GM19468 (cell line): Measurements from ENCODE around the gene PPP2R3B.
A peak's percentile ranks its signal among the peaks of the same experiment; 100 is the strongest.
"Not testable (repeated sequence)": the region's sequence is repeated elsewhere in the genome, so short reads cannot be mapped to it uniquely, and the experiment has no call there.

Experiments used
- ATAC-seq: cut with Tn5 transposase; IDR thresholded peaks from one replicate; pipeline ENCODE4 v1.9.1; 2021; ENCODE audit warnings: mild to moderate bottlenecking, moderate library complexity, moderate number of reproducible peaks; ENCODE audit not compliant: unreplicated experiment; ENCODE audit errors: extremely low read depth

The PPP2R3B gene

DNA sequence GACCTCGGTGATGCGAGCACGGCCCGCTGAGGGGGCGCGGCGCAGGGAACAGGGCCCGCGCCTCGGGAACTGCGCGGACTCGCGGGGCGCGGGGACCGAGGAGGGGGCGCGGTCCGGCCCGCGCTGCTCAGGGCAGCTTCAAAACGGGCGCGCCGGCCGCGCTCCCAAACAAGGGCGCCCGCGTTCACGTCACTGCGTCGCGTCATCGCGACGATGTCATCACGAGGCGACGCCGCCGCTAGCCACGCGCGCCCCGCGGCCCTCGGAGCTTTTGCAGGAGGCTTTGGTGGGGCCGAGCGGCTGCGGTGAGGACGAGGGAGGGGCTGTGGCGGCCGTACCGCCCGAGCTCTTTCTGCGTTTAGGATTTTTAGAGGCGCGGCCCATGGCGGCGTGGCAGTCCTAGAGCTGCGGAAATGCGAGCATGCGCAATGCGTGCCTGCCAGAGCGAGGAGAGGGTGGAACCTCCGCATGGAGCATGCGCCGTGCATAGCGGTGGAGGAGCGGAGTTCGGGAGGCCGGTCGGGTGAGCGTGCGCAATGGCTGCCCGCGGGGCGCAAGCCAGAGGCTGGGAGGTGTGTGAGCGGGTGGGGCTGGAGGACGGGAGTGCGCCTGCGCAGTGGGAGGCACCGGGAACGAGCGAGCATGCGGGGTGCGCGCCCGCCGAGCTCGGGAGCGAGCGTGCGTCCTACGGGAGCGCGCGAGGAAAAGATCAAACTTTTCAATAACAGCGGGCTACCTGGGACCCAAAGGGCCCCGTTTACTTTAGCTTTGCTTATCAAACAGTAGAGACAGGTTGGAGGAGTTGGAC lies at the start of gene PPP2R3B:
Gene PPP2R3B (minus strand): TSS at position 140 of the 808 bp plus-strand sequence. CDS start 216 bp downstream, outside the sequence.
- peak; percentile 95 for ATAC-seq

GRCh38 chrX:435536-436122 lies 48.9 kb upstream of the PPP2R3B start:
- no peak for ATAC-seq

DNA sequence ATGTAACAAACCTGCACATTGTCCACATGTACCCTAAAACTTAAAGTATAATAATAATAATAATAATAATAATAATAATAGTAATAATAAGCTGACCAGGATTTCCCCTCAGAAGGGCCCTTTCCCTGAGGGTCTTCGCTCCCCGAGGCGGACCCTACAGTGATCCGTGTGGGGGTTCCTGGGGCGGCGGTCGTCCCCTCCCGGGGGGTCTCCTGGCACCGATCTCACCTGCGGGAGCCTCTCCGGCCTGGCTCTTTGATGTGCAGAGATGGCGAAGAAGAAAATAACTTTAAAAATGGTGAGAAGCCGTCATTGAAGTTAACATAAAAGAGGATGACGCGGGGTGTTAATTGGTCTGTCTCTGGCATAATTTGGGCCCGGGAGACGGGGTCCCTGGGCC lies 48.2 kb upstream of the PPP2R3B start:
- no peak for ATAC-seq

- no peak for ATAC-seq
Observed at GRCh38 chrX:433771-434170, 47.1 kb upstream of the PPP2R3B start.

DNA sequence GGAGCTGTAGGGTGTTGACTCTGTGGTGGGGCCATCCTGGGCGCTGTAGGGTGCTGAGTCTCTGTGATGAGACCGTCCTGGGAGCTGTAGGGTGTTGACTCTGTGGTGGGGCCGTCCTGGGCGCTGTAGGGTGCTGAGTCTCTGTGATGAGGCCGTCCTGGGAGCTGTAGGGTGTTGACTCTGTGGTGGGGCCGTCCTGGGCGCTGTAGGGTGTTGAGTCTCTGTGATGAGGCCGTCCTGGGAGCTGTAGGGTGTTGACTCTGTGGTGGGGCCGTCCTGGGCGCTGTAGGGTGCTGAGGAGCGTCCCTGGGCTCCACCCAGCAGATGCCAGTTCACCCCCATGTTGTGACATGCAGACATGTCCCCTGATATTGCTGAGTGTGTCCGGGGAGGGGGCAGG lies 46.0 kb upstream of the PPP2R3B start:
- not testable (repeated sequence) for ATAC-seq

DNA sequence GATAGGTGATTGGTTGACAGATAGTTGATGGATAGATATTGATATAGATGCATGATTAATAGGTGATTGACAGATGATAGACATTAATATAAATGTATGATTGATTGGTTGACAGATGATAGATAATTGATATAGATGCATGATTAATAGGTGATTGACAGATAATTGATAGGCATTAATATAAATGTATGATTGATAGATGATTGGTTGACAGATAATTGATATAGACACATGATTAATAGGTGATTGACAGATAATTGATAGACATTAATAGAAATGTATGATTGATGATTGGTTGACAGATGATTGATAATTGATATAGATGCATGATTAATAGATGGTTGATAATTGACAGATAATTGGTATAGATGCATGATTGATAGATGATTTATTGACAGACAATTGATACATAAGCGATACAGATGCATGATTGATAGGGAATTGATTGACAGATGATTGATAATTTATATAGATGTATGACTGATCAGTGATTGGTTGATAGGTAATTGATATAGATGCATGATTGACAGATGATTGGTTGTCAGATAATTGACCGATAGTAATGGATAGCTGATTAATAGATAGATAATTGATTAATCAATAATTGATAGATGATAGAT lies 44.9 kb upstream of the PPP2R3B start:
- no peak for ATAC-seq

- ATAC-seq, result no peak
Observed at GRCh38 chrX:431056-431455, 44.3 kb upstream of the PPP2R3B start.

DNA sequence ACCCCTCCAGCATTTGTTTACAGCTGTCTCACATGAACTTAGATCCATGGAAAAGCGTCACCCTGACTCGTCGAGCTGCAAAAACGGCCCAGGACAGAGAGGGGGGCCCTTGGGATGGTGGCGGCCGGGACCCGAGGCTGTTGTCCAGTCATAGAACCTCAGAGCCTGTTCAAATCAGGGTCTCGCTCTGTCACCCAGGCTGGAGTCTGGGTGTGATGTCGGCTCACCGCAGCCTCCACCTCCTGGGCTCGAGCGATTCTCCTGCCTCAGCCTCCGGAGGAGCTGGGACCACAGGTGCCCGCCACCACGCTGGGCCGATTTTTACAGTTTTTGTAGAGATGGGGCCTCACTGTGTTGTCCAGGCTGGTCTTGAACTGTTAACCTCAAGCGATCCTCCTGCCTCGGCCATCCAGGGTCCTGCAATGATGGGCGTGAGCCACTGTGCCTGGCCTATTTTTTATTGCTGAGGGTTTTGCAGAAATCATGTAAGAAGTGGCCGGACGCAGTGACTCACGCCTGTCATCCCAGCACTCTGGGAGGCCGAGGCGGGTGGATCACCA lies 42.6 kb upstream of the PPP2R3B start:
- ATAC-seq, result no peak

GRCh38 chrX:427812-428725 lies 41.4 kb upstream of the PPP2R3B start:
- ATAC-seq, result no peak

DNA sequence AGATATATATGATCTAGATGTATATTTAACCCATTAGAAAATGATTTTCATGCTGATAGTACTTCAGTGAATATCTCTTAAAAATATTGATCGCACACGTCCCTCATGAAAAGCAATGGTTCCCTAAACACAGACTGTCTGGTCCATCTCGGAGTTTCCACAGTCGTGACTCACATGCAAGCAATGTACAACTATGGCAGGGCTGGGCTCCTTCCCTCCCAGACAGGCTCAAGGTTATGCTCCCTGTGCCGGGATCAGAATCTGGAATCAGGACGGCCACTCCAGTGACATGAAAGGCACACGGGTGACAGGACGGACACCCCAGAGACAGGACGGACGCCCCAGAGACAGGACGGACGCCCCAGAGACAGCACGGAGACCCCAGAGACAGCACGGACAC lies 40.2 kb upstream of the PPP2R3B start:
- no peak for ATAC-seq

GRCh38 chrX:425056-425455 lies 38.3 kb upstream of the PPP2R3B start:
- no peak for ATAC-seq

GRCh38 chrX:421646-422391 lies 35.1 kb upstream of the PPP2R3B start:
- ATAC-seq, result no peak

DNA sequence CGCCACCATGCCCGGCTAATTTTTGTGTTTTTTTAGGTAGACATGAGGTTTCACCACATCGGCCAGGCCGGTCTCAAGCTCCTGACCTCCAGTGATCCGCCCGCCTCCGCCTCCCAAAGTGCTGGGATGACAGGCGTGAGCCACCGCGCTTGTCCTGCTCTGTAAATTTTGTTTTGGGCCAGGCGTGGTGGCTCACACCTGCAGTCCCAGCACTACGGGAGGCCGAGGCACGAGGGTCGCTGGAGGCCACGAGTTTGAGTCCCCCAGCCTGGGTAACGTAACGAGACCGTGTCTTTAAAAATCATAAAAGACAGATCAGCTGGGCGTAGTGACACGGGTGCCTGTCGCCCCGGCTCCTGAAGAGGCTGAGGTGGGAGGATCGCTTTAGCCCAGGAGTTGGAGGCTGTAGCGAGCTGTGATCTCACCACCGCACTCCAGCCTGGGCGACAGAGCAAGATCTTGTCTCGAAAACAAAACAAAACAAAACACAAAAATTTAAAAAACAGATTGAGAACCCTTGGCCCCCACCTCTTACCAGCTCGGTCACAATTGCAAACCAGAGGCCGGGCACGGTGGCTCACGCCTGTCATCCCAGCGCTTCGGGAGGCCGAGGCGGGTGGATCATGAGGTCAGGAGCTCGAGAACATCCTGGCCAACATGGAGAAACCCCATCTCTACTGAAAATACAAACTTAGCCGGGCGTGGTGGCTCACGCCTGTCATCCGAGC lies 34.0 kb upstream of the PPP2R3B start:
- ATAC-seq, result no peak

DNA sequence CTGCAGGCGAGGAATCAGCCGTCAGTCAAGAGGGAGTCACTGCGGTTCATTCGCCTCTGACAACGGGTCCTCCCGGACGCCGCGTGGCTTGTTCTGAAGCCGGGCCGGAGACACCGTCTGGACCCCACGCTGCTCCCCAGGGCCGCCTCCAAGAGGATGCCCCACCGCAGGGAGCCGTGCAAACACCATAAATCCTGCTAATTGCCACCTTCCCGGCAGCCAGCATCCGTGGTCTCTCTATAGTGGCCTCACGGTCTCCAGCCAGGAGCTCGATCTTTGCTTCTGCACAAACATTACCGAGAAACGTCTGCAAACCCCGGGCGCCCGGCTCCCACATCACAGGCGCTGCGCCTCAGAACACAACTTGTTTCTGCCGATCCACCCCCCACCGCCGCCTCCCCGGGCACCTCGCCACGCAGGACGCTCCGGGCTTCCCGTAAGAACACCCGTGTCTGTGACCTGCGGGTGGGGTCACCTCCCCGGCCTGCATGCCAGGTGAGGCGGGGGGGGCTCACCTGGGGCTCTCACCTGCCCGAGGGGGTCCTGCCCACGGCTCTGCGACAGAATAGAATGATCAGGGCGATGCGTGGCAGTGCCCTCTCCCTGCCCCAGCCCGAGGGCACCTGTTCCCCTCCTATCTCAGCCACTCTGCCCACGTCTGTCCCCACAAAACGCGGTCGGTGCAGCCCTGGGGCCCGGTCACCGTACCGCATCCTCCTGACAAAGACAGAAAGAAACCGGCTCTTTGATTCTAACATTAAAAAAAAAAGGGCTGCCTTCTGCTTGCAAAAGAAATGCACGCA lies 32.4 kb upstream of the PPP2R3B start:
- ATAC-seq, result no peak

DNA sequence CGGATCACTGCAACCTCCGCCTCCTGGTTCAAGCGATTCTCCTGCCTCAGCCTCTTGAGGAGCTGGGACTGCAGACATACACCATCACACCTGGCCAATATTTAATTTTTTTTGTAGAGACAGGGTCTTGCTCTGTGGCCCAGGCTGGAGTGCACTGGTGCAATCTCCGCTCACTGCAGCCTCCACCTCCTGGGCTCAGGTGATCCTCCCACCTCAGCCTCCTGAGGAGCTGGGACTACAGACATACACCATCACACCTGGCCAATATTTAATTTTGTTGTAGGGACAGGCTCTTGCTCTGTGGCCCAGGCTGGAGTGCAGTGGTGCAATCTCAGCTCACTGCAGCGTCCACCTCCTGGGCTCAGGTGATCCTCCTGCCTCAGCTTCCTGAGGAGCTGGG lies 28.8 kb upstream of the PPP2R3B start:
- not testable (repeated sequence) for ATAC-seq

DNA sequence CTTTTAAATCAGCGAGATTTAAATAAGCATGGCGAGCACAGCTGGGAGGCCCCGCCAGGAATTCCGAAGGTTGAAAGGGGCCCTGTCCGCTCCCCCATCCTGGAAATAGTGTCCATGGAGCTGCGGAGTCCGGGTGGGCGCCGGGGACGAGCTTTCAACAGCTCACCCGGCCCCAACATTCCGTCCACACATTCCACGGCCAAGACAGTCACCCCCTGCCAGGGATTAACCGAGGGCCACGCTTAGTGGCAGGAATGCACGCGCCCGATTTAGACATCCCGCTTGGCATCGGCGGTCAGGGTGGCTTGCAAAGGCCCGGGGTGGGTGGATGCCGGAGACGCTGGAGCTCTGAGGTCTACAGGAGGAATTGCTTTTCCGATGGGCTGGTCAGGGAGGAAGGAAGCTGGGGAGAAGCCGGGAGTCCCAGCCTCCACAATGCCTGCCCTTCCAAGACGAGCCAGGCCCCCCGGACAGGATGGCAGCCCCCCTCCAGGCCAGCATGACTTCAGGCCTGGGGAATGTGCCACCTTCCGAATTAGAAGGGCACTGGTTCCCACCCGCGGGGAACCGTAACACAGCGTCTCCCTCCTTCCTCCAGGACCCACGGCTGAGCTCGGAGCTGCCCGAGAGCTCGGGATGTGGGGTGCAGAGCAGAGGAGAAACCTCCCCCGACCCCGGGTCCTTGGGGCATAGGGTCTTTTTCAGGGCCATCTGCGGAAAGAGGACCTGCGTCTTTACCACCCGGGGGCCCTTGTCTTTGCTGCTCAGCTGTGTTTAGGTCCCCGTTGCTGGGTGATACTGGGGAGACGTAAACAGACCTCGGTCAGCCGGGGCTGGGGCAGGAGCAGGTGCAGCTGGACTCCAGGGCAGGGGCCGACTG lies 26.9 kb upstream of the PPP2R3B start:
- ATAC-seq, result no peak

DNA sequence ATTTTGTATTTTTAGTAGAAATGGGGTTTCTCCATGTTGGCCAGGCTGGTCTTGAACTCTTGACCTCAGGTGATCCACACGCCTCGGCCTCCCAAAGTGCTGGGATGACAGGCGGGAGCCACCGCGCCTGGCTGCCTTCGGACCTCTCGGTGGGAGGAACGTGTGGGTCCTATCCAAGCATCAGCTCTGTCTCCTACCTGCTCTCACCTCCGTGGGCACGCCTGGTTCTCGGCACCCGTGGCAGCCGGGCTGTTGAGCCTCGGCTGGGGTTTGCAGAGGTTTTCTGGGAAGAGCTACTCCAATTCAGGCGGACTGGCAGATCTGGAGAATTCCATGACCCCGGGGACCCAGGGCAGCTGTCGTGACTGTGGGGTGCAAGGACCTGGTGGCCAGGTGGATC lies 23.6 kb upstream of the PPP2R3B start:
- no peak for ATAC-seq
